K562 (cell line): ENCODE data around the gene GARNL3. TPM values are rescaled to one million over a fixed set of nuclear protein-coding genes. Genes with fewer than 3 reads are reported as not detected.

Source experiments
- ATAC-seq: fragments of 200-7000 bp; cut with Tn5 transposase; 3 replicates; pipeline ENCODE4 v1.9.1; 2020; ENCODE audit warnings: moderate library complexity
- Bru-seq: library from RNA; stranded (reverse); fragments of 400-500 nt; gene quantifications from one replicate; lab custom pipeline; 2021; lab: Mats Ljungman, UMichigan
- BruChase-seq, 2 experiments: library from RNA; stranded (reverse); fragments of 400-500 nt; gene quantifications; one replicate each; lab custom pipeline; 2021; lab: Mats Ljungman, UMichigan
- BruUV-seq: library from RNA; stranded (reverse); fragments of 400-500 nt; replicated peaks from 2 replicates; lab custom pipeline; 2021; lab: Mats Ljungman, UMichigan
- CTCF ChIA-PET: fragments of 300-600 bp; formaldehyde crosslinking; extraction: SDS; loops from one replicate; lab custom pipeline; 2021; ENCODE audit warnings: low intra/inter-chr PET ratio; lab: Yijun Ruan, JAX
- POLR2A ChIA-PET: fragments of 300-600, 350-650 bp; sonication (Branson Sonifier 250); formaldehyde crosslinking; extraction: SDS; loops from one replicate; lab custom pipeline; 2021; ENCODE audit warnings: antibody characterized with exemption, inconsistent platforms; lab: Yijun Ruan, JAX
- DNase-seq, 4 experiments: peaks; one replicate each; pipeline versions ENCODE4 v3.0.0 to v3.0.0-alpha.2; 2011 to 2018; ENCODE audit warnings: low spot score in 3 of 4, mixed read lengths in 3 of 4; ENCODE audit errors: extremely low read depth in 1 of 4
- FAIRE-seq: peaks from 2 replicates; lab custom pipeline; 2011; peaks lifted over from hg19 to GRCh38; lab: Jason Lieb, UNC
- H2AFZ ChIP-seq: 2 replicates; pipeline ENCODE4 v1.6.0; 2011; ENCODE audit warnings: low read depth, low read length, control low read depth, inconsistent platforms
- H3K27ac ChIP-seq: fragments of 200-600 bp; 3 replicates; pipeline ENCODE4 v1.8.0; 2011; ENCODE audit warnings: low read depth, mild to moderate bottlenecking, control low read depth, inconsistent platforms, low read length, moderate library complexity, mixed read lengths; ENCODE audit errors: extremely low read depth
- H3K27me3 ChIP-seq, 2 experiments: fragments of 300-600 bp in 1 of 2; 2 replicates in 1 of 2; 3 replicates in 1 of 2; pipeline versions ENCODE4 v1.6.0 to v1.8.0; 2011; ENCODE audit warnings: inconsistent platforms in 2 of 2, low read length in 2 of 2, mild to moderate bottlenecking in 1 of 2, mixed read lengths in 1 of 2, moderate library complexity in 1 of 2; ENCODE audit not compliant: control insufficient read depth in 2 of 2, insufficient read depth in 2 of 2
- H3K36me3 ChIP-seq: fragments of 300-600 bp; 3 replicates; pipeline ENCODE4 v1.8.0; 2011; ENCODE audit warnings: mild to moderate bottlenecking, low read length, inconsistent platforms; ENCODE audit not compliant: control insufficient read depth, insufficient read depth
- H3K4me1 ChIP-seq, 2 experiments: fragments of 200-600 bp in 1 of 2; replicated peaks in 1 of 2; 2 replicates in 1 of 2; 3 replicates in 1 of 2; pipeline versions ENCODE4 v1.5.1 to v1.8.0; 2011; ENCODE audit warnings: inconsistent platforms in 2 of 2, low read length in 2 of 2, mild to moderate bottlenecking in 1 of 2, mixed read lengths in 1 of 2, moderate library complexity in 1 of 2; ENCODE audit not compliant: control insufficient read depth in 2 of 2, insufficient read depth in 2 of 2
- H3K4me2 ChIP-seq: 2 replicates; pipeline ENCODE4 v1.6.1; 2011; ENCODE audit warnings: low read length, control low read depth, inconsistent platforms, mixed read lengths; ENCODE audit not compliant: insufficient read depth
- H3K4me3 ChIP-seq: fragments of 200-600 bp; sonication (generic), shearing (Covaris generic); 2 replicates; pipeline ENCODE4 v1.5.1; 2016; ENCODE audit warnings: control low read depth, inconsistent platforms
- H3K79me2 ChIP-seq: fragments of 200-600 bp; 3 replicates; pipeline ENCODE4 v1.8.0; 2011; ENCODE audit warnings: low read length, inconsistent platforms; ENCODE audit not compliant: control insufficient read depth, insufficient read depth
- H3K9ac ChIP-seq, 2 experiments: 2 replicates each; pipeline versions ENCODE4 v1.6.0 to v1.6.1; 2011; ENCODE audit warnings: low read depth in 2 of 2, low read length in 2 of 2, control low read depth in 1 of 2, inconsistent platforms in 1 of 2, mild to moderate bottlenecking in 1 of 2, mixed read lengths in 1 of 2; ENCODE audit not compliant: insufficient read depth in 1 of 2
- H3K9me1 ChIP-seq: one replicate; pipeline ENCODE4 v1.6.0; 2011; ENCODE audit warnings: inconsistent platforms, mild to moderate bottlenecking, low read length, moderate library complexity; ENCODE audit not compliant: control insufficient read depth, insufficient read depth
- H3K9me3 ChIP-seq: replicated peaks from 2 replicates; pipeline ENCODE4 v1.5.1; 2011; ENCODE audit warnings: low read depth, low read length, inconsistent platforms; ENCODE audit not compliant: control insufficient read depth, insufficient read depth
- H4K20me1 ChIP-seq: replicated peaks from 2 replicates; pipeline ENCODE4 v1.6.1; 2011; ENCODE audit warnings: low read length, inconsistent platforms, mixed read lengths; ENCODE audit not compliant: control insufficient read depth, insufficient read depth
- AFF4 ChIP-seq: sonication (generic); formaldehyde crosslinking; IDR thresholded peaks from 2 replicates; pipeline ENCODE4 v1.8.0; 2023; ENCODE audit warnings: mild to moderate bottlenecking, missing genetic modification reagents
- CBX1 ChIP-seq: sonication (generic); IDR thresholded peaks from 2 replicates; pipeline ENCODE4 v1.6.1; 2016; ENCODE audit warnings: antibody characterized with exemption, low read depth, mild to moderate bottlenecking
- KAT8 ChIP-seq: fragments of 450-650 bp; IDR thresholded peaks from 2 replicates; pipeline ENCODE4 v1.6.1; 2016; ENCODE audit warnings: low read depth, mild to moderate bottlenecking
- LEF1 ChIP-seq: fragments of 450-650 bp; IDR thresholded peaks from 2 replicates; pipeline ENCODE4 v1.6.1; 2016; ENCODE audit warnings: mild to moderate bottlenecking
- MTA2 ChIP-seq: fragments of 450-650 bp; IDR thresholded peaks from 2 replicates; pipeline ENCODE4 v1.6.1; 2016; ENCODE audit warnings: low read depth
- NEUROD1 ChIP-seq: fragments of 150-350 bp; IDR thresholded peaks from 2 replicates; pipeline ENCODE4 v1.6.1; 2014; ENCODE audit warnings: borderline replicate concordance, low read length, low read depth; ENCODE audit not compliant: partially characterized antibody
- SP1 ChIP-seq: sonication (generic); formaldehyde crosslinking; IDR thresholded peaks from 2 replicates; pipeline ENCODE4 v1.8.1; 2022; ENCODE audit warnings: mild to moderate bottlenecking, missing genetic modification reagents
- TSC22D4 ChIP-seq: fragments of 450-650 bp; IDR thresholded peaks from 2 replicates; pipeline ENCODE4 v1.6.1; 2016; ENCODE audit warnings: missing genetic modification characterization, missing biosample characterization, control low read depth
- WGBS: fragments of 100-300 bp; shearing (Covaris generic); methylation state at CpG from one replicate; pipeline ENCODE4 v1.1.6; 2016; ENCODE audit warnings: low coverage, mixed read lengths; ENCODE audit not compliant: insufficient coverage; ENCODE audit errors: missing lambda C conversion rate; 5-methylcytosine and 5-hydroxymethylcytosine counted together
- in situ Hi-C: fragments of 300-500 bp; cut with MboI; formaldehyde crosslinking; loops from 4 replicates; pipeline ENCODE4 v1.15.0; 2018; ENCODE audit warnings: inconsistent platforms, mixed read lengths
- intact Hi-C: fragments of 100-400 bp; cut with micrococcal nuclease; formaldehyde crosslinking; loops from 2 replicates; pipeline ENCODE4 v1.14.2; 2022
- long read RNA-seq, 3 experiments: library from polyadenylated mRNA in 2 of 3; library from RNA in 1 of 3; unstranded in 2 of 3; stranded (forward) in 1 of 3; transcript quantifications; one replicate each; pipeline ENCODE4 v2.0.0, GENCODE V29; 2019 to 2022
- polyA minus RNA-seq, 3 experiments: library from RNA; depleted of rRNA, polyadenylated mRNA; stranded (reverse); fragments of >200 nt; gene quantifications; 2 replicates each; pipeline ENCODE4 v1.2.3, GENCODE V29; 2011
- polyA plus RNA-seq, 8 experiments: library from polyadenylated mRNA; depleted of rRNA in 4 of 8; stranded (reverse) in 5 of 8; unstranded in 3 of 8; fragments of >200 nt; fragmentation: Nextera tagmentation in 2 of 8; fragmentation: Illumina TruSeq in 1 of 8; extraction: Ambion mirVana in 2 of 8; extraction: Trizol in 1 of 8; gene quantifications; 2 replicates each; pipeline versions ENCODE4 v1.2.1 to v1.2.3, GENCODE V29; 2011 to 2014; ENCODE audit warnings: inconsistent platforms in 1 of 8, missing spikeins in 1 of 8
- total RNA-seq, 7 experiments: library from RNA; depleted of rRNA in 6 of 7; stranded (reverse); fragments of >200 nt in 6 of 7; fragmentation: Illumina TruSeq in 2 of 7; extraction: Trizol in 2 of 7; gene quantifications; 2 replicates each; pipeline versions ENCODE4 v1.2.1 to v1.2.3, GENCODE V29; 2011 to 2021; ENCODE audit warnings: low replicate concordance in 1 of 7
- TF ChIP-seq, protein P1 (sequence below): fragments of 450-650 bp; IDR thresholded peaks from 2 replicates; pipeline ENCODE4 v1.6.1; 2016; ENCODE audit warnings: antibody characterized with exemption
- TF ChIP-seq, protein P2 (sequence below): fragments of 250-450 bp; sonication (Bioruptor Pico); IDR thresholded peaks from 2 replicates; pipeline ENCODE4 v1.5.0; 2022; ENCODE audit warnings: mild to moderate bottlenecking

The GARNL3 gene
- total RNA-seq (2011; cell fraction: chromatin; rRNA removed; ENCODE audit: low replicate concordance) = 10.1 and 11.9 TPM in 2 replicates
- total RNA-seq (2011; cell fraction: nucleolus; rRNA removed) = 3.4 and 3.5 TPM in 2 replicates
- 6.6 TPM in 2 replicates for total RNA-seq (2011; cell fraction: nucleoplasm; rRNA removed)
- total RNA-seq (2014; rRNA removed) (1.6 and 2.7 TPM in 2 replicates), total RNA-seq (2014; rRNA removed; fragmentation: Illumina TruSeq; extraction: Trizol) (1.3 and 2.6 TPM in 2 replicates), total RNA-seq (2015; rRNA removed; fragmentation: Illumina TruSeq; extraction: Trizol) (0.87 and 1.8 TPM in 2 replicates), total RNA-seq (2021) (1.2 and 2.5 TPM in 2 replicates), polyA plus RNA-seq (2011; rRNA removed) (0.97 and 2.7 TPM in 2 replicates), polyA plus RNA-seq (2014; fragmentation: Illumina TruSeq; extraction: Trizol) (1.5 TPM in 2 replicates), polyA plus RNA-seq (2014; fragmentation: Nextera tagmentation; extraction: Ambion mirVana) (under 1 TPM; 0.35 to 0.46 TPM), polyA plus RNA-seq (2014; rRNA removed) (1.7 and 2.0 TPM in 2 replicates), polyA minus RNA-seq (2011; rRNA and poly(A)+ RNA removed) (1.1 and 2.5 TPM in 2 replicates), Bru-seq, nascent RNA (percentile 40 among the genes with signal in this experiment), BruChase-seq, experiment 1, labeled RNA remaining after a 2-hour chase (percentile 37 among the genes with signal in this experiment), BruChase-seq, experiment 2, labeled RNA remaining after a 6-hour chase (percentile 36 among the genes with signal in this experiment)
- polyA plus RNA-seq (2011; cell fraction: cytosol; rRNA removed) = 0.40 and 0.75 TPM in 2 replicates
- 2.1 and 10.1 TPM in 2 replicates for polyA plus RNA-seq (2011; cell fraction: nucleus; rRNA removed)
- polyA plus RNA-seq (2012) = 0.94 and 1.5 TPM in 2 replicates
- not detected in 2 replicates for polyA minus RNA-seq (2011; cell fraction: cytosol; rRNA and poly(A)+ RNA removed)
- 4.9 and 6.9 TPM in 2 replicates for polyA minus RNA-seq (2011; cell fraction: nucleus; rRNA and poly(A)+ RNA removed)
- long read RNA-seq, experiment 1, partial matches to known transcripts = 0 of 4 reads
- long read RNA-seq, experiment 1, other reads (novel, unspliced or antisense) = 4 of 4 reads
- long read RNA-seq, experiment 2 = 0 reads
- long read RNA-seq, experiment 3 = 0 reads

GRCh38 chr9:127264462-127265219 is at the start of gene GARNL3:
Gene GARNL3 (plus strand): TSS chr9:127264774. CDS start chr9:127264878, 104 bp downstream.
- FAIRE-seq (no peak), DNase-seq (no peak), ATAC-seq (no peak)
- Histone ChIP-seq H3K9ac (no peak within 1 kb of the TSS), H3K36me3 (no peaks in the 10 kb centered on the region), H3K4me2 (no peak within 1 kb of the TSS), H3K27me3 (peaks cover 3 to 20% of the 10 kb centered on the region in 2 experiments; a peak in 2 of 5 replicates), H3K27ac (no peak within 1 kb of the TSS), H4K20me1 (no peaks in the 10 kb centered on the region), H2AFZ (no peak within 1 kb of the TSS), H3K79me2 (no peaks in the 10 kb centered on the region), H3K9me1 (no peaks in the 10 kb centered on the region), H3K4me3 (no peak within 1 kb of the TSS), H3K4me1 (no peaks in the 10 kb centered on the region), H3K9me3 (no peaks in the 10 kb centered on the region)
- intact Hi-C loops (no loop called here), in situ Hi-C loops (no loop called here)
- 3% methylated on average over 8 of the region's 8 CpGs for WGBS
- no TSS peak for BruUV-seq
- ChIA-PET POLR2A (interaction anchor here (1.5 to 2.2 kb wide), 3 partner anchors 8 to 16 kb away, joined by 3 to 6 read pairs (median 4); no protein-coding TSS in a partner anchor), CTCF (no interaction called here)
- TF ChIP-seq LEF1 (no peak), AFF4 (no peak), CBX1 (no peak), KAT8 (no peak), NEUROD1 (no peak), SP1 (no peak), MTA2 (no peak), TSC22D4 (tag) (no peak)
- TF ChIP-seq, protein P1, sequence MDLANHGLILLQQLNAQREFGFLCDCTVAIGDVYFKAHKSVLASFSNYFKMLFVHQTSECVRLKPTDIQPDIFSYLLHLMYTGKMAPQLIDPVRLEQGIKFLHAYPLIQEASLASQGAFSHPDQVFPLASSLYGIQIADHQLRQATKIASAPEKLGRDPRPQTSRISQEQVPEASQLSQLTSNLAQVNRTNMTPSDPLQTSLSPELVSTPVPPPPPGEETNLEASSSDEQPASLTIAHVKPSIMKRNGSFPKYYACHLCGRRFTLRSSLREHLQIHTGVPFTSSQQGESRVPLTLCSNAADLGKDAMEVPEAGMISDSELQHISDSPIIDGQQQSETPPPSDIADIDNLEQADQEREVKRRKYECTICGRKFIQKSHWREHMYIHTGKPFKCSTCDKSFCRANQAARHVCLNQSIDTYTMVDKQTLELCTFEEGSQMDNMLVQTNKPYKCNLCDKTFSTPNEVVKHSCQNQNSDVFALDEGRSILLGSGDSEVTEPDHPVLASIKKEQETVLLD = no peak
- TF ChIP-seq, protein P2, sequence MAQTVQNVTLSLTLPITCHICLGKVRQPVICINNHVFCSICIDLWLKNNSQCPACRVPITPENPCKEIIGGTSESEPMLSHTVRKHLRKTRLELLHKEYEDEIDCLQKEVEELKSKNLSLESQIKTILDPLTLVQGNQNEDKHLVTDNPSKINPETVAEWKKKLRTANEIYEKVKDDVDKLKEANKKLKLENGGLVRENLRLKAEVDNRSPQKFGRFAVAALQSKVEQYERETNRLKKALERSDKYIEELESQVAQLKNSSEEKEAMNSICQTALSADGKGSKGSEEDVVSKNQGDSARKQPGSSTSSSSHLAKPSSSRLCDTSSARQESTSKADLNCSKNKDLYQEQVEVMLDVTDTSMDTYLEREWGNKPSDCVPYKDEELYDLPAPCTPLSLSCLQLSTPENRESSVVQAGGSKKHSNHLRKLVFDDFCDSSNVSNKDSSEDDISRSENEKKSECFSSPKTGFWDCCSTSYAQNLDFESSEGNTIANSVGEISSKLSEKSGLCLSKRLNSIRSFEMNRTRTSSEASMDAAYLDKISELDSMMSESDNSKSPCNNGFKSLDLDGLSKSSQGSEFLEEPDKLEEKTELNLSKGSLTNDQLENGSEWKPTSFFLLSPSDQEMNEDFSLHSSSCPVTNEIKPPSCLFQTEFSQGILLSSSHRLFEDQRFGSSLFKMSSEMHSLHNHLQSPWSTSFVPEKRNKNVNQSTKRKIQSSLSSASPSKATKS = no peak
